ENCODE results near the gene CEP85.
"Not testable (repeated sequence)": the region's sequence is repeated elsewhere in the genome, so short reads cannot be mapped to it uniquely, and the experiment has no call there.

CEP85 gene

DNA sequence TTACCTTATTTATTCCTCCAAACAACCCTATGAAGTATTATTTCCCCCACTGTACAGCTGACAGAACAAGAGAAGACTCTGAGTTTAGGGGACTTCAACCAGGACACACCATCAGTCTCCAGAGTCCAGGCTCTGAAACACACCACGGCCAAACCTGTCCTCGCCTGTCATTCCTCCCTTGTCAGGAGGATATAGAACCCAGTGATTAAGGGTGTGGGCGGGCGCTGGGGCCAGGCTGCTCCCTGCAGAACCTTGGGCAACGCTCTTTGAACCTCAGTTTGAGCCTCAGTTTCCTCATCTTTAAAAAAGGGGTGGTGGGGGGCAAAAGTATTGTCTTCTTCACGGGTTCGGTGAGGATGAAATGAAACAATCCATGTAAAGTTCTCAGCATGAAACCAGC, 9.4 kb upstream of the CEP85 start:
- H3K4me1 ChIP-seq (ENCODE audit: low read depth, poor library complexity, severe bottlenecking), result no peaks in the 10 kb centered on the region
- H3K4me2 ChIP-seq, result no peak overlapping the region
- no peak overlapping the region for H3K27ac ChIP-seq
- H4K20me1 ChIP-seq (ENCODE audit: insufficient read depth), result no peaks in the 10 kb centered on the region
- H3K27me3 ChIP-seq (ENCODE audit: insufficient read depth, low read depth), result no peaks in the 10 kb centered on the region
- H2AFZ ChIP-seq (ENCODE audit: low read depth), result no peak overlapping the region
- H3K9ac ChIP-seq, result no peak overlapping the region
- no peak overlapping the region for H3K4me3 ChIP-seq (IDR thresholded peaks at IDR 0.05; ENCODE audit: insufficient read depth, low read depth, low read length)
- no peaks in the 10 kb centered on the region for H3K36me3 ChIP-seq (ENCODE audit: insufficient read depth)
- no peaks in the 10 kb centered on the region for H3K79me2 ChIP-seq (ENCODE audit: insufficient read depth, low read depth)
- TF ChIP-seq, protein P1, sequence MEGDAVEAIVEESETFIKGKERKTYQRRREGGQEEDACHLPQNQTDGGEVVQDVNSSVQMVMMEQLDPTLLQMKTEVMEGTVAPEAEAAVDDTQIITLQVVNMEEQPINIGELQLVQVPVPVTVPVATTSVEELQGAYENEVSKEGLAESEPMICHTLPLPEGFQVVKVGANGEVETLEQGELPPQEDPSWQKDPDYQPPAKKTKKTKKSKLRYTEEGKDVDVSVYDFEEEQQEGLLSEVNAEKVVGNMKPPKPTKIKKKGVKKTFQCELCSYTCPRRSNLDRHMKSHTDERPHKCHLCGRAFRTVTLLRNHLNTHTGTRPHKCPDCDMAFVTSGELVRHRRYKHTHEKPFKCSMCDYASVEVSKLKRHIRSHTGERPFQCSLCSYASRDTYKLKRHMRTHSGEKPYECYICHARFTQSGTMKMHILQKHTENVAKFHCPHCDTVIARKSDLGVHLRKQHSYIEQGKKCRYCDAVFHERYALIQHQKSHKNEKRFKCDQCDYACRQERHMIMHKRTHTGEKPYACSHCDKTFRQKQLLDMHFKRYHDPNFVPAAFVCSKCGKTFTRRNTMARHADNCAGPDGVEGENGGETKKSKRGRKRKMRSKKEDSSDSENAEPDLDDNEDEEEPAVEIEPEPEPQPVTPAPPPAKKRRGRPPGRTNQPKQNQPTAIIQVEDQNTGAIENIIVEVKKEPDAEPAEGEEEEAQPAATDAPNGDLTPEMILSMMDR (conservative IDR thresholded peaks at IDR 0.05; ENCODE audit: low read depth, low read length), result no peak

DNA sequence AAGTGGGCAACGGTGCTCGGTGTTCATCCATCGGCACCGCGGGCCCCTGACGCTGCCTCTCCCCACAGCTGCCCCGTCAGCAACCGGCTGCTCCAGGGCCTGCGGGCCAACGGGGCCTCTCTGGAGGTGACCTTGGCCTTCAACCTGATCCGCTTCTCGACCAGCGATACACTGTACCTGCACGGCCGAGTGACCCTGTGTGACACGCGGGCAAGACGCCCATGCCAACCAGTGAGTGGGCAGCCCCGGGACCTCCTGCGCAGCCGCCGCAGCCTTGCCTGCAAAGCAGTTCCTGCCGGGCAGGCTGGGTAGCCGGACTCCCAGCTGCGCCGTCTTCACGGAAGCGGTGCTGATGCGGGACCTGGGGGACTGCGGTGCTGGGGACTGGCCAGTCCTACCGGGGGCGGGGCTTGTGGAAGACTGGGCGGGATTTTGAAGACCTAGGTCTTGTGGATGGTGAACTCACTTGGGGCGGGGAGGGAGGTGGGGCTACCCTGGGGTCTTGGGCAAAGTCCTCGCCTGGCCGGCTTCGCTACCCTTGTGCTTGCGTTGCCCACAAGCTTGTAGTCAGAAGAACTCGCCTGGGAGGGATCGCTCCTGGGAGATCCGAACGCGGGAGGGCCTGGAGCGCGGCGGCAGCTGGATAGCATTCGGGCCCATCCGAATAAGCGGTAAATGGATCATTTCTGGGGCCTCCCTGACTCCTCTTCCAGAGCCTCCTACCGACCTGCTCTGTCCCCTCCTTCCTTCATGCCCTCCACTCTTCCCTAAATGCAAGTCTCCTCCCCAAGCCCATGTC, 8.8 kb upstream of the CEP85 start:
- Histone ChIP-seq H3K4me1 (ENCODE audit: low read depth, poor library complexity, severe bottlenecking) (no peaks in the 10 kb centered on the region), H3K27ac (no peak overlapping the region), H2AFZ (ENCODE audit: low read depth) (no peak overlapping the region), H3K36me3 (ENCODE audit: insufficient read depth) (no peaks in the 10 kb centered on the region), H4K20me1 (ENCODE audit: insufficient read depth) (no peaks in the 10 kb centered on the region), H3K27me3 (ENCODE audit: insufficient read depth, low read depth) (no peaks in the 10 kb centered on the region), H3K79me2 (ENCODE audit: insufficient read depth, low read depth) (no peaks in the 10 kb centered on the region), H3K9ac (no peak overlapping the region), H3K4me2 (no peak overlapping the region), H3K4me3 (IDR thresholded peaks at IDR 0.05; ENCODE audit: insufficient read depth, low read depth, low read length) (no peak overlapping the region)
- TF ChIP-seq, protein P1 (conservative IDR thresholded peaks at IDR 0.05; ENCODE audit: low read depth, low read length), result no peak

DNA sequence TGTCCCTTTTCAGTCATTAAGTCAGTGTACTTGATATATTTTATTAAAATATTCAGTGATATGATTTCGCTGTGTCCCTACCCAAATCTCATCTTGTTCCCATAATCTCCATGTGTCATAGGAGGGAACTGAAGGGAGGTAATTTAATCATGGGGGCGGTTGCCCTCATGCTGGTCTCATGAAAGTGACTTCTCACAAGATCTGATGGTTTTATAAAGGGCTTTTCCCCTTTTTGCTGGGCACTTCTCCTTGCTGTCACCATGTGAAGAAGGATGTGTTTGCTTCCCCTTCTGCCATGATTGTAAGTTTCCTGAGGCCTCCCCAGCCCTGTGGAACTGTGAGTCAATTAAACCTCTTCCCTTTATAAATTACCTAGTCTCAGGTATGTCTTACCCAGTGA, 3.3 kb upstream of the CEP85 start:
- H3K36me3 ChIP-seq (ENCODE audit: insufficient read depth); H3K4me3 ChIP-seq (IDR thresholded peaks at IDR 0.05; ENCODE audit: insufficient read depth, low read depth, low read length); H3K4me2 ChIP-seq: not testable (repeated sequence)

DNA sequence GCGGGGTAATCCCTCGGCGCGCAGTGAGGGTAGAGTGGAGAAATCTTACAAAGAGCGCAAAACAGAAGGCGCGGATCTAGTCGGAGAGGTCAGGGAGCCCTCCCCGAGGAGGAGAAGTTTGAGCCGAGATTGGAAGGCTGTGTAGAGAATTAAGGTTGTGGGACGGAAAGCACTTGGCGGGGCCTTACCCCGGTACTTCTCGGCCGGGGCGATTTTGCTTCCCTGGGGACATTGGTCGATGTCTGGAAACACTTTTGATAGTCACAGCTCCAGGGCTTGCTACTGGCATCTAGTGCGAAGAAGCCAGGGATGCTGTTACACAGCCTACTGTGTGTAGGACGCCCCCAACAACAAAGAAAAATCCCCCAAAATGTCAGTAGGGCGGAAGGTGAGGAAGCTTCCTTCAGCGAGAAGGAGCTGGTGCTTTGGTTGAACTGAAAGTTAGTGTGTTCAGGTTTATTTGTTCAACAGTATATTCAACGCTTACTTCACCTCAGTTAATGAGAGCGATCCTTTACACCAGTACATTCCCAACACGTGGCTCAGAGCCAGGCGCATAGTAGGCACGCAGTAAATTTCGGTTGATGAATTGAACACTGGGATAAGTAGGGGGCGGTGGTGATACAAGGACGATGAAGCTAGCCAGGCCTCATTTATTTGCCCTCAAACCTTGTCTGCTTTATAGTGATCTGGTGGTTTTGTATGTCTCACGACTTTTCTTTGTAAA, 807 bp downstream of the CEP85 start:
- Histone ChIP-seq H3K79me2 (ENCODE audit: insufficient read depth, low read depth) (peaks cover 53% of the 10 kb centered on the region), H3K4me3 (IDR thresholded peaks at IDR 0.05; ENCODE audit: insufficient read depth, low read depth, low read length) (peak overlapping the region; percentile 70), H3K4me1 (ENCODE audit: low read depth, poor library complexity, severe bottlenecking) (peaks cover 51% of the 10 kb centered on the region), H2AFZ (ENCODE audit: low read depth) (peak overlapping the region; percentile 31), H3K27ac (peak overlapping the region; percentile 74), H3K36me3 (ENCODE audit: insufficient read depth) (no peaks in the 10 kb centered on the region), H3K27me3 (ENCODE audit: insufficient read depth, low read depth) (no peaks in the 10 kb centered on the region), H3K4me2 (peak overlapping the region; percentile 87), H4K20me1 (ENCODE audit: insufficient read depth) (no peaks in the 10 kb centered on the region), H3K9ac (peak overlapping the region; percentile 74)
- TF ChIP-seq, protein P1 (conservative IDR thresholded peaks at IDR 0.05; ENCODE audit: low read depth, low read length), result no peak; the same call in 1 of the 2 replicates

More for the DNA sequence above, 3.3 kb upstream of the CEP85 start:
- not testable (repeated sequence) for H3K9ac ChIP-seq; H3K27ac ChIP-seq; H4K20me1 ChIP-seq (ENCODE audit: insufficient read depth); H2AFZ ChIP-seq (ENCODE audit: low read depth); H3K27me3 ChIP-seq (ENCODE audit: insufficient read depth, low read depth)
- Histone ChIP-seq H3K79me2 (ENCODE audit: insufficient read depth, low read depth) (peaks cover 12% of the 10 kb centered on the region), H3K4me1 (ENCODE audit: low read depth, poor library complexity, severe bottlenecking) (peaks cover 11% of the 10 kb centered on the region)

Measured in KMS-11 (cell line).